ENCODE measurements around the gene OGDH. TPM values are rescaled to one million over a fixed set of nuclear protein-coding genes. Genes with fewer than 3 reads are reported as not detected.

Gene OGDH
- total RNA-seq, 1 donor from 2014 or later: 62.0 TPM

DNA sequence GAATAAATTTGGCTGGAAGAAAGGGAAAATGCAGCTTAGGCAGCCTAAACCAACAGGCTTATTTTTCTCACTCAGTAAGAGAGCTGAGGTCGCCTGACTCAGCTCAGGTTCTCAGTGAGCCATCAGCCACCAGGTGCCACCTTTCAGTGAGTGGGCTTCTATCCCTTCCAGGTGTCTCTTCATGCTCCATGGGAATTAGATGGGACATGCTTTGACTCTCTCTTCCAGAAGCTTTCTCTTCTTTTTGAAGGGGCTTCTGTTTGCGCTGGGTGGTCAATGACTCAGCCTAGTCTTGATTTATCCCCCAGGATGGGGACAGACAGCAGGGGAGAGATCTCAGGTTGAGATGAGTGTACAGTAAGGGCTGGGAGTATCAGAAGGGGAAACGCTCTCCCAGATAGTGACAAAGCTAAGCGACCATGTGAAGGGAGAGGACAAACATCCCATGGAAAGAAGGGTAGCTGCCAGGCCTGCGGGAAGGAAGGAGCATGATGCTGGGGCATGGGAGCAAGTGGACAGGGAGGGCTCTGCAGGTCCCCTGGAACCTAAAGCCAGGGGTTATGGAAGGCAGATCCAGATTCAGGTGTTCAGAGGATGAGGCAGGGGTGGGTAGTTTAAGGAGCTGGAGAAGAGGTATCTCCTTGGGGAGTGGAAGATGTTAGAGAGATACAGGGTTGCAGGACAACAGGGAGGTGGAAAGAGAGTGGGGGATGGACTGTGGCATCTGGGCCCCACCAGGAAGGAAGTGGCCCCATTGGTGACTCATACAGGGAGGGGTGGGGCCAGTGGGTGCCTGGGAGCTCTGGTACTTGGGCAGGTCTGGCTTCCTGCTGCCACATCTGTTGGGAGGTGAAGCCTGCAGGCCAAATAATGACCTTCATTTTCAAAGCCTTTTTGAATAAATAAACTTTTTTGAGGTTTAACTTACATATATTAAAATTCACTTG, 32.5 kb downstream of the OGDH start:
- DNase-seq (ENCODE audit: low read depth): no peak
- H3K4me3 ChIP-seq (ENCODE audit: low read depth, low read length): no peak overlapping the region
- TF ChIP-seq, protein P1, sequence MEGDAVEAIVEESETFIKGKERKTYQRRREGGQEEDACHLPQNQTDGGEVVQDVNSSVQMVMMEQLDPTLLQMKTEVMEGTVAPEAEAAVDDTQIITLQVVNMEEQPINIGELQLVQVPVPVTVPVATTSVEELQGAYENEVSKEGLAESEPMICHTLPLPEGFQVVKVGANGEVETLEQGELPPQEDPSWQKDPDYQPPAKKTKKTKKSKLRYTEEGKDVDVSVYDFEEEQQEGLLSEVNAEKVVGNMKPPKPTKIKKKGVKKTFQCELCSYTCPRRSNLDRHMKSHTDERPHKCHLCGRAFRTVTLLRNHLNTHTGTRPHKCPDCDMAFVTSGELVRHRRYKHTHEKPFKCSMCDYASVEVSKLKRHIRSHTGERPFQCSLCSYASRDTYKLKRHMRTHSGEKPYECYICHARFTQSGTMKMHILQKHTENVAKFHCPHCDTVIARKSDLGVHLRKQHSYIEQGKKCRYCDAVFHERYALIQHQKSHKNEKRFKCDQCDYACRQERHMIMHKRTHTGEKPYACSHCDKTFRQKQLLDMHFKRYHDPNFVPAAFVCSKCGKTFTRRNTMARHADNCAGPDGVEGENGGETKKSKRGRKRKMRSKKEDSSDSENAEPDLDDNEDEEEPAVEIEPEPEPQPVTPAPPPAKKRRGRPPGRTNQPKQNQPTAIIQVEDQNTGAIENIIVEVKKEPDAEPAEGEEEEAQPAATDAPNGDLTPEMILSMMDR (conservative IDR thresholded peaks at IDR 0.05; ENCODE audit: low read depth, low read length): no peak

DNA sequence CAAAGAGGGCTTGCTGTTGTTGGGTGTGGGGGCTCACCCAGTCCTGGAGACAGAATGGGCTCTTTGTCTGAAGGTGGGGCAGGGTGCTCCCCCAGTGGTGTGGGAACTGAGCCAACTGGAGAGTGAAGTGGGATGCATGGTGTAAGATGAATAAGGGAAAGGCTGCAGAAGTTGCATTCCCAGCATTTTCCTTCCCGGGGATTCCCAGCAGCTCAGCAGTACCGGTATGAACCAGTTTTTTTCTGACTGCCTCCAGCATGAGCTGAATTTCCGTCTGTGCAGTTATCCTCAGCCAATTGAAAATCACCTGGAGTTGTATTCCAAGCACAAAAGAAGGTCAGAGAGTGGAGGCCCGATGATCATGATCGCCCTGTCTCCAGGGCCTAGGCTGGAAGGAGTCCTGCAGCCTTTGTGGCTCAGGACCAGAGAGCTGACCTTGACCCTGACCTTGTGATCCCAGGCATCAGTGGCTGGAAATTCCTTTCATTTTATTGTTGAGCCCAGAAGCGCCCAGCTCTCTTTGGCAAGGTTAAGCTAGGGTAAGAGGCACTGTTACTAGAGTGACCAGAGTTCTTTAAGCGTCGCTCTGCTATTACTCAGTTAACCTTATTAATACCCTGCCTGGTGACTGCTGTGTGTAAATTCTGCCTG, 33.4 kb downstream of the OGDH start:
- no peak overlapping the region for H3K4me3 ChIP-seq (ENCODE audit: low read depth, low read length)
- TF ChIP-seq, protein P1 (conservative IDR thresholded peaks at IDR 0.05; ENCODE audit: low read depth, low read length): no peak

DNA sequence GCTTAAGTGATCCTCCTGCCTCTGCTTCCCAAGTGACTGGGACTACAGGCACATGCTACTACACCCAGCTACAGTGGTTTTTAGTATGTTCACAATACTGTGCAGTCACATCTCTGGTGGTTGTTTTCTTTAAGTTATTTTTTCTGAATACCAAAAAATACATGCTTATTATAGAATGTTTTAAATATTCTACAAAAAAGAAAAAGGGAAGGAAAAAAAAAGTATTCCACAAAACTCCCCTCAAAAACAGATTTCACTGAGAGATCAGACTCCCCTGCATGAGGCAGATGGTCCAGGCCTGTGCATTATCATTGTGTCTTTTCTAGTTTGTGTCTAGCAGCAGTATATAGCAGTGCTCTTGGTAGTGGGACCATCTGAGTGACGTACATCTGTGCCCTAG, 36.8 kb downstream of the OGDH start:
- no peak overlapping the region for H3K4me3 ChIP-seq (ENCODE audit: low read depth, low read length)
- DNase-seq (ENCODE audit: low read depth): no peak
- TF ChIP-seq, protein P1 (conservative IDR thresholded peaks at IDR 0.05; ENCODE audit: low read depth, low read length): no peak

More for the DNA sequence above, 33.4 kb downstream of the OGDH start:
- peak; percentile 86 for DNase-seq (ENCODE audit: low read depth)

DNA sequence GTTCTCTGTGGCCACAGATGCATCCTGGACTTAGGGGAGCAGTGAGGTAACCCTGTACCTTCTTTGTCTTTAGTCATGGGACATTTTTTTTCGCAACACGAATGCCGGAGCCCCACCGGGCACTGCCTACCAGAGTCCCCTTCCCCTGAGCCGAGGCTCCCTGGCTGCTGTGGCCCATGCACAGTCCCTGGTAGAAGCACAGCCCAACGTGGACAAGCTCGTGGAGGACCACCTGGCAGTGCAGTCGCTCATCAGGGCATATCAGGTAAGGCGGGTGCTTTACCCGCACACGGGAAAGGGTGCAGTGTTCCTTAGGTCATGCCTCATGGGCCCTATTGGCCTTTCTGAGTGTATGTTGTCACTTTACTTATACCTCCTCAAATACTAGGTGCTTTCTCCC, 38.8 kb downstream of the OGDH start:
- TF ChIP-seq, protein P1 (conservative IDR thresholded peaks at IDR 0.05; ENCODE audit: low read depth, low read length): no peak
- DNase-seq (ENCODE audit: low read depth): no peak
- no peak overlapping the region for H3K4me3 ChIP-seq (ENCODE audit: low read depth, low read length)

DNA sequence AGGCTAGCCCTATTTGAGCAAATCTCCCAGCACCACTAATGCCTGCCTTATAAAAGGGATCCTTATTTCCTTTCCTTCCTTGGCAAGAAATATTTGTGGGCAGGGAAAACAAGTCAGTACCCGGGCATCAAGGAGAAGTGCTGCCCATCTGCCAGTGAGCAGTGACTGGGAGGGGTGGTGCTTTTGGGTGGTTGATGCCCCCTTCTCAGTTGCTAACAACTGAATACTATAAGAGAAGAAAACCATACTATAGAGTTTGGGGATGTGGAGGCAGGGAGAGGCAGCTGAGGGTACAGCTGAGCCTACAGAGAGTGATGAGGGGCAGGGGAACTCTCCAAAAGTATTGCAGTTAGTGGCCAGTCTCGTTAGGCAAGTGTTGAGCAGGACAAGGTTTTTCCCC, 39.3 kb downstream of the OGDH start:
- TF ChIP-seq, protein P1 (conservative IDR thresholded peaks at IDR 0.05; ENCODE audit: low read depth, low read length): no peak
- H3K4me3 ChIP-seq (ENCODE audit: low read depth, low read length): no peak overlapping the region
- no peak for DNase-seq (ENCODE audit: low read depth)

DNA sequence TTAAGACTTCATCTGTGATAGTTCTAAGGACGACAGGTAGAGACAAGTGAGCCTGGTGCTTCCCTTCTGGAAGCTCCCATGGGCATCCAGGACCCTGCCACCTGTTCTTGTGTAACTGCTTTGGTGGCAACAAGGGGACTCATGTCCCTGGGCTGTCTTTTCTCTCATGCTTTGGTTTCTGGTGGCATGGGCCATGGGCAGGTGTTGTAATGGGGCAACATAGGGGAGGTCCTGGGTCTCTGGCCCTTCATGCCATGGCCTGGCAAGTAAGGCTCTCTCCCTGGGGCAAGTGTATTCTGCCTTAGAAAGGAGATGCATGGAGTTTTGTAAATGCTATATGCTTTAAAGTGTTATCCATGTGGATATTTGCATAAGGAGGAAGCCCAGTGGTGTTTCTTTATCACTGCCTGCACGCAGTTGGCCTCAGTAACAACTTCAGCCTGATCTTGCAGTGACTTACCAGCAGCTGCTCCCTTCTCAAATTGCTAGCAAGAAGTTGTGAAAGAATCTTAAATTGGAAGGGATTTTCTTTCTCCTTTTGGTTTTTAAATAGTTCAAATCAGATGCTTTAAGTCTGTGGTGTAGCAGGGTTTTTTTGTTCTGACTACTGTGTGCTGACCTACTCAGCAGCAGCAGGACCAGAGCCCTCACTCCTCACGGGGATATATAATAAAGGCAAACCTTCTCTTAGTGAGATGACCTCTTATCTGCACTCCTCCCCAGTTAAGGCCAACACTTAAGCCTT, 39.9 kb downstream of the OGDH start:
- H3K4me3 ChIP-seq (ENCODE audit: low read depth, low read length): no peak overlapping the region
- no peak for DNase-seq (ENCODE audit: low read depth)
- TF ChIP-seq, protein P1 (conservative IDR thresholded peaks at IDR 0.05; ENCODE audit: low read depth, low read length): no peak

Measured in epithelial cell of proximal tubule (primary cell).